Cardiac muscle cell (in vitro differentiated cells and primary cell): Measurements from ENCODE around the gene TACR1. TPM values are rescaled to one million over a fixed set of nuclear protein-coding genes. Genes with fewer than 3 reads are reported as not detected.
"Not testable (repeated sequence)": the region's sequence is repeated elsewhere in the genome, so short reads cannot be mapped to it uniquely, and the experiment has no call there.

Experiments
- DNase-seq, 2 donors: peaks; one replicate each; pipeline versions ENCODE4 v3.0.0 to v3.0.0-alpha.2; 2010 to 2017; ENCODE audit warnings: low read depth in 1 of 2, low spot score in 1 of 2
- H3K27ac ChIP-seq: fragments of 200-600 bp; sonication (generic); 2 replicates; pipeline ENCODE4 v1.5.1; 2016
- H3K27me3 ChIP-seq: fragments of 200-600 bp; sonication (generic); 2 replicates; pipeline ENCODE4 v1.6.0; 2016; ENCODE audit warnings: control low read depth
- H3K36me3 ChIP-seq: fragments of 200-600 bp; sonication (generic); 2 replicates; pipeline ENCODE4 v1.5.1; 2016; ENCODE audit warnings: control low read depth
- H3K4me1 ChIP-seq: fragments of 200-600 bp; sonication (generic); 2 replicates; pipeline ENCODE4 v1.8.1; 2017; ENCODE audit warnings: low read depth, mild to moderate bottlenecking, mixed run types
- H3K4me3 ChIP-seq: fragments of 200-600 bp; sonication (generic); 2 replicates; pipeline ENCODE4 v1.5.1; 2016; ENCODE audit warnings: mild to moderate bottlenecking
- H3K9me3 ChIP-seq: fragments of 200-600 bp; sonication (generic); 2 replicates; pipeline ENCODE4 v1.5.1; 2017; ENCODE audit warnings: low read depth, mild to moderate bottlenecking, control low read depth
- CTCF ChIP-seq: IDR thresholded peaks from 2 replicates; pipeline ENCODE4 v1.5.1; 2012; ENCODE audit warnings: low read depth, mild to moderate bottlenecking, low read length
- polyA plus RNA-seq: library from polyadenylated mRNA; unstranded; fragments of >200 nt; fragmentation: Nextera tagmentation; extraction: Ambion mirVana; gene quantifications from 2 replicates; pipeline ENCODE4 v1.2.1, GENCODE V29; 2016
- total RNA-seq: library from RNA; depleted of rRNA; stranded (reverse); fragments of >200 nt; gene quantifications from 2 replicates; pipeline ENCODE4 v1.2.3, GENCODE V29; 2016

The TACR1 gene
- total and polyA plus RNA-seq, 2 experiments from 2014 or later: not detected

GRCh38 chr2:75155115-75155514 is 44.2 kb downstream of the TACR1 start:
- no peak for DNase-seq

GRCh38 chr2:75153221-75153620 is 46.1 kb downstream of the TACR1 start:
- no peak for TF ChIP-seq CTCF
- H3K27me3 ChIP-seq: no peaks in the 10 kb centered on the region
- no peak overlapping the region for H3K4me3 ChIP-seq
- H3K4me1 ChIP-seq: no peaks in the 10 kb centered on the region
- H3K27ac ChIP-seq: no peak overlapping the region
- DNase-seq: no peak
- H3K9me3 ChIP-seq: no peaks in the 10 kb centered on the region
- H3K36me3 ChIP-seq: no peaks in the 10 kb centered on the region

More at GRCh38 chr2:75155115-75155514, 44.2 kb downstream of the TACR1 start:
- Histone ChIP-seq H3K4me3 (no peak overlapping the region), H3K27me3 (no peaks in the 10 kb centered on the region), H3K9me3 (no peaks in the 10 kb centered on the region), H3K4me1 (no peaks in the 10 kb centered on the region), H3K36me3 (no peaks in the 10 kb centered on the region), H3K27ac (no peak overlapping the region)
- TF ChIP-seq CTCF: no peak

GRCh38 chr2:75152243-75152642 is 47.1 kb downstream of the TACR1 start:
- H3K9me3 ChIP-seq, H3K27me3 ChIP-seq, H3K36me3 ChIP-seq, DNase-seq, H3K27ac ChIP-seq, H3K4me3 ChIP-seq, H3K4me1 ChIP-seq: not testable (repeated sequence)

GRCh38 chr2:75147884-75148283 is 51.4 kb downstream of the TACR1 start:
- not testable (repeated sequence) for H3K9me3 ChIP-seq, H3K4me1 ChIP-seq, H3K27ac ChIP-seq, H3K36me3 ChIP-seq, DNase-seq, H3K4me3 ChIP-seq, H3K27me3 ChIP-seq

- no peak overlapping the region for H3K4me3 ChIP-seq
- DNase-seq: peak in 1 of 2 donors; percentile 82
- H3K9me3 ChIP-seq: no peaks in the 10 kb centered on the region
- no peaks in the 10 kb centered on the region for H3K4me1 ChIP-seq
- no peaks in the 10 kb centered on the region for H3K27me3 ChIP-seq
- H3K36me3 ChIP-seq: no peaks in the 10 kb centered on the region
- TF ChIP-seq CTCF: no peak
- no peak overlapping the region for H3K27ac ChIP-seq
Measured at GRCh38 chr2:75146606-75147332, 52.6 kb downstream of the TACR1 start.

- not testable (repeated sequence) for H3K27me3 ChIP-seq, H3K9me3 ChIP-seq, H3K4me3 ChIP-seq, H3K36me3 ChIP-seq, H3K4me1 ChIP-seq, H3K27ac ChIP-seq
- peak in 1 of 2 donors; percentile 38 for DNase-seq
Measured at GRCh38 chr2:75146221-75146605, 53.1 kb downstream of the TACR1 start.

- no peaks in the 10 kb centered on the region for H3K36me3 ChIP-seq
- no peaks in the 10 kb centered on the region for H3K27me3 ChIP-seq
- H3K4me3 ChIP-seq: no peak overlapping the region
- no peak overlapping the region for H3K27ac ChIP-seq
- no peak for TF ChIP-seq CTCF
- DNase-seq: peak in 1 of 2 donors; percentile 94
- peaks cover 6% of the 10 kb centered on the region for H3K4me1 ChIP-seq
- H3K9me3 ChIP-seq: no peaks in the 10 kb centered on the region
Measured at GRCh38 chr2:75142081-75142480, 57.2 kb downstream of the TACR1 start.
